ENCODE results near the gene LYSMD4. TPM values are rescaled to one million over a fixed set of nuclear protein-coding genes. Genes with fewer than 3 reads are reported as not detected.

The LYSMD4 gene
- total and polyA plus RNA-seq, 4 experiments from 2014 or later: 4.4 to 19.0 (median 12.2) TPM

DNA sequence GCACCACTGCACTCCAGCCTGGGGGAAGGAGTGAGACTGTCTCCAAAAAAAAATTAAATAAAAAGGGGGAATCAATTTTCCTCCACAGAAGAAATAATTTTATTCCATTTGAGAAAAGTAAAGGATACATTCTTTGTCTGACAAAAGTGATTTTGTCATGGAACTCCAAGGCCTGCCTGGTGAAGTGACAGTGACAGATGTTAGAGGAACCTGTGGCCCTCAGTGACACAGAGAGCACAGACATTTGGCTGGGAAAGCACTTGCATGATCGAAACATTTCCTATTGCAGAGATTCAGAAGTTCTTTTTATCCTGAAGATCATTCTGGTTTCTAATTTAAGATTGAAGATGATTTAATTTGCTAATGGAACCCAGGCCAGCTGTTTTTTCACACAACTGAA is 5.9 kb downstream of the LYSMD4 start:
- Histone ChIP-seq H3K27ac (ENCODE audit: low read depth, low read length) (no peak overlapping the region), H3K4me3 (ENCODE audit: low read length in 2 of 2) (no peak overlapping the region), H3K36me3 (ENCODE audit: insufficient read depth, low read length) (peaks cover 13% of the 10 kb centered on the region), H3K27me3 (ENCODE audit: insufficient read depth, low read length) (no peaks in the 10 kb centered on the region), H3K4me1 (ENCODE audit: insufficient read depth, low read length) (peaks cover 7% of the 10 kb centered on the region), H3K9me3 (ENCODE audit: control insufficient read depth in 1 of 2, low read length in 2 of 2) (no peaks in the 10 kb centered on the region)
- Mint-ChIP-seq H3K4me1 (peaks cover 8 to 13% (median 9%) of the 10 kb centered on the region in 4 donors), H3K27ac (peak overlapping the region in 1 of 7 donors; percentile 48), H3K9me3 (no peaks in the 10 kb centered on the region), H3K4me3 (no peak overlapping the region), H3K27me3 (no peaks in the 10 kb centered on the region), H3K36me3 (peaks cover 3 to 18% of the 10 kb centered on the region in 2 donors)
- DNase-seq: no peak
- POLR2A ChIA-PET (ENCODE audit: partially characterized antibody): no interaction called here
- CTCF ChIA-PET (ENCODE audit: partially characterized antibody): interaction anchor here (2.9 kb wide), 1 partner anchor 23 kb away, joined by 10 read pairs; no protein-coding TSS in a partner anchor
- intact Hi-C loops (cut with micrococcal nuclease): no loop called here

GRCh38 chr15:99726333-99726732 is 6.9 kb downstream of the LYSMD4 start:
- H3K27me3 Mint-ChIP-seq: no peaks in the 10 kb centered on the region
- H3K27ac Mint-ChIP-seq: no peak overlapping the region
- CTCF ChIA-PET (ENCODE audit: partially characterized antibody): interaction anchor here (0.9 kb wide), 1 partner anchor 19 kb away, joined by 3 read pairs; no protein-coding TSS in a partner anchor
- Histone ChIP-seq H3K27ac (ENCODE audit: low read depth, low read length) (no peak overlapping the region), H3K27me3 (ENCODE audit: insufficient read depth, low read length) (no peaks in the 10 kb centered on the region), H3K4me3 (ENCODE audit: low read length in 2 of 2) (no peak overlapping the region), H3K36me3 (ENCODE audit: insufficient read depth, low read length) (peaks cover 13% of the 10 kb centered on the region), H3K9me3 (ENCODE audit: control insufficient read depth in 1 of 2, low read length in 2 of 2) (no peaks in the 10 kb centered on the region), H3K4me1 (ENCODE audit: insufficient read depth, low read length) (peaks cover 3% of the 10 kb centered on the region)
- H3K36me3 Mint-ChIP-seq: peaks cover 3 to 16% of the 10 kb centered on the region in 2 donors
- no peak overlapping the region for H3K4me3 Mint-ChIP-seq
- no peak for DNase-seq
- POLR2A ChIA-PET (ENCODE audit: partially characterized antibody): no interaction called here
- intact Hi-C loops (cut with micrococcal nuclease): no loop called here
- peaks cover 6 to 11% (median 8%) of the 10 kb centered on the region in 4 donors for H3K4me1 Mint-ChIP-seq
- H3K9me3 Mint-ChIP-seq: peaks cover 0 to 3% (median 0%) of the 10 kb centered on the region in 8 donors

- peak overlapping the region in 2 of 7 donors; percentile 22 to 57 for H3K27ac Mint-ChIP-seq
These were observed 10.8 kb downstream of the LYSMD4 start for GRCh38 chr15:99722406-99722805.

DNA sequence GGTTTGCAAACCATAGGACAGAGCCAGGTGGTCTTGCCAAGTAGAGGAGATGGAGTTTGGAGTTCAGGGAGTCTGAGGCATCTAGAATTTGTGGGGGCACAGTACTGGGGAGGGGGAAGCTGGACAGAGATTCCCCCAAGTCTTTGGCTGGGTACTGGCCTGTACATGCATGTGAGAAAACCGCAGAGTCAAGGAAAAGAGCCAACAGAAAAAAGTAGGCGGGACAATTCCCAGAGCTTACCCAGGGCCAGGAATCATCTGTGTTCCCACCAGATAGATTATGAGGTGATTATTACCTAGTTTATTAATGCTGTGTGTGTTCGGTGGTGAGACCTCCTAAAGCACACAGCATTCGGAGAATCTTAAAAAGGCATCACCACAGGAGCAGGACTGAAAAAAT is 11.3 kb downstream of the LYSMD4 start:
- no peak overlapping the region for H3K4me3 ChIP-seq (ENCODE audit: low read length in 2 of 2)
- no peak overlapping the region for H3K27ac ChIP-seq (ENCODE audit: low read depth, low read length)
- intact Hi-C loops (cut with micrococcal nuclease): loop anchor here (2.0 kb wide), 1 partner anchor 15 kb away; no protein-coding TSS in a partner anchor
- no peaks in the 10 kb centered on the region for H3K27me3 ChIP-seq (ENCODE audit: insufficient read depth, low read length)
- no peaks in the 10 kb centered on the region for H3K27me3 Mint-ChIP-seq
- CTCF ChIA-PET (ENCODE audit: partially characterized antibody): no interaction called here
- no peak overlapping the region for H3K4me3 Mint-ChIP-seq
- DNase-seq: no peak
- peaks cover 0 to 3% (median 0%) of the 10 kb centered on the region in 8 donors for H3K9me3 Mint-ChIP-seq
- no peaks in the 10 kb centered on the region for H3K9me3 ChIP-seq (ENCODE audit: control insufficient read depth in 1 of 2, low read length in 2 of 2)
- H3K27ac Mint-ChIP-seq: peak overlapping the region in 2 of 7 donors; percentile 22 to 39
- peaks cover 23 to 32% (median 28%) of the 10 kb centered on the region in 4 donors for H3K4me1 Mint-ChIP-seq
- H3K36me3 Mint-ChIP-seq: peaks cover 0 to 6% of the 10 kb centered on the region in 2 donors
- H3K36me3 ChIP-seq (ENCODE audit: insufficient read depth, low read length): no peaks in the 10 kb centered on the region
- POLR2A ChIA-PET (ENCODE audit: partially characterized antibody): interaction anchor here (2.4 kb wide), 1 partner anchor 11 kb away, joined by 13 read pairs; the partner anchor contains the start of gene LYSMD4
- H3K4me1 ChIP-seq (ENCODE audit: insufficient read depth, low read length): peaks cover 23% of the 10 kb centered on the region

More at GRCh38 chr15:99722406-99722805, 10.8 kb downstream of the LYSMD4 start:
- ChIA-PET CTCF (ENCODE audit: partially characterized antibody) (interaction anchor here (1.0 kb wide), 1 partner anchor 18 kb away, joined by 3 read pairs; no protein-coding TSS in a partner anchor), POLR2A (ENCODE audit: partially characterized antibody) (interaction anchor here (2.4 kb wide), 1 partner anchor 11 kb away, joined by 13 read pairs; the partner anchor contains the start of gene LYSMD4)
- no peaks in the 10 kb centered on the region for H3K27me3 ChIP-seq (ENCODE audit: insufficient read depth, low read length)
- DNase-seq: no peak
- H3K4me3 ChIP-seq (ENCODE audit: low read length in 2 of 2): no peak overlapping the region
- Mint-ChIP-seq H3K27me3 (no peaks in the 10 kb centered on the region), H3K36me3 (peaks cover 0 to 8% of the 10 kb centered on the region in 2 donors), H3K4me1 (peaks cover 23 to 32% (median 28%) of the 10 kb centered on the region in 4 donors), H3K4me3 (peak overlapping the region in 1 of 8 donors; percentile 48), H3K9me3 (peaks cover 0 to 3% (median 0%) of the 10 kb centered on the region in 8 donors)
- no peak overlapping the region for H3K27ac ChIP-seq (ENCODE audit: low read depth, low read length)
- no peaks in the 10 kb centered on the region for H3K36me3 ChIP-seq (ENCODE audit: insufficient read depth, low read length)
- intact Hi-C loops (cut with micrococcal nuclease): no loop called here
- peaks cover 23% of the 10 kb centered on the region for H3K4me1 ChIP-seq (ENCODE audit: insufficient read depth, low read length)
- no peaks in the 10 kb centered on the region for H3K9me3 ChIP-seq (ENCODE audit: control insufficient read depth in 1 of 2, low read length in 2 of 2)

GRCh38 chr15:99721104-99721778 is 12.0 kb downstream of the LYSMD4 start:
- Mint-ChIP-seq H3K36me3 (no peaks in the 10 kb centered on the region), H3K4me3 (peak overlapping the region in 7 of 8 donors; percentile 24 to 84 (median 70)), H3K27ac (peak overlapping the region; percentile 19 to 81 (median 43)), H3K27me3 (no peaks in the 10 kb centered on the region), H3K4me1 (peaks cover 23 to 32% (median 28%) of the 10 kb centered on the region in 4 donors), H3K9me3 (peaks cover 0 to 3% (median 0%) of the 10 kb centered on the region in 8 donors)
- no peak for DNase-seq
- ChIA-PET POLR2A (ENCODE audit: partially characterized antibody) (interaction anchor here (1.4 to 2.4 kb wide), 2 partner anchors 12 to 15 kb away, joined by 3 to 13 read pairs; partner anchors contain the start of gene LYSMD4), CTCF (ENCODE audit: partially characterized antibody) (no interaction called here)
- peaks cover 23% of the 10 kb centered on the region for H3K4me1 ChIP-seq (ENCODE audit: insufficient read depth, low read length)
- H3K4me3 ChIP-seq (ENCODE audit: low read length in 2 of 2): no peak overlapping the region
- H3K27ac ChIP-seq (ENCODE audit: low read depth, low read length): no peak overlapping the region
- intact Hi-C loops (cut with micrococcal nuclease): loop anchor here (2.0 kb wide), 1 partner anchor 14 kb away; no protein-coding TSS in a partner anchor
- H3K27me3 ChIP-seq (ENCODE audit: insufficient read depth, low read length): no peaks in the 10 kb centered on the region
- no peaks in the 10 kb centered on the region for H3K36me3 ChIP-seq (ENCODE audit: insufficient read depth, low read length)
- no peaks in the 10 kb centered on the region for H3K9me3 ChIP-seq (ENCODE audit: control insufficient read depth in 1 of 2, low read length in 2 of 2)

DNA sequence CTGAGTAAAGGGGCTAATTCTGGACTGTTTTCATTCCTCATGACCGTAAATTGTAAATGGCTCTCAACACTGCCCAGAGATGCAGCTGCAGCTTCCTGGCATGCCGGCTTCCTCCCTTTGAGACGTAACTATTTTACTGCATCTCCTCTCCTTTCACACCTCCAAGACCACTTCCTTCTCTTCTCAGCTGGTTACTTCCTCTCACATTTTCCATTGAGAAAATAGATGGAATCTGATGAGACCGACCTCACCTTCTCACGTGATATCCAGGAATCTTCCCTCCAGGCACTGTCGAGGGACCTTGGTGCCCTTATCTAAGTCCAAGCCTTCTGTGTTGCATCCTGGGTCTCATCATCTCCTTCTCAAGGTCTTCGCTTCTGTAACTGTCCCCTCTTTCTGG is 12.7 kb downstream of the LYSMD4 start:
- H3K4me3 ChIP-seq (ENCODE audit: low read length in 2 of 2): no peak overlapping the region
- peaks cover 23 to 32% (median 28%) of the 10 kb centered on the region in 4 donors for H3K4me1 Mint-ChIP-seq
- ChIA-PET POLR2A (ENCODE audit: partially characterized antibody) (interaction anchor here (1.4 to 2.4 kb wide), 2 partner anchors 13 to 14 kb away, joined by 3 to 13 read pairs; partner anchors contain the start of gene LYSMD4), CTCF (ENCODE audit: partially characterized antibody) (no interaction called here)
- no peaks in the 10 kb centered on the region for H3K27me3 Mint-ChIP-seq
- DNase-seq: no peak
- intact Hi-C loops (cut with micrococcal nuclease): loop anchor here (2.0 kb wide), 1 partner anchor 14 kb away; no protein-coding TSS in a partner anchor
- H3K27ac Mint-ChIP-seq: peak overlapping the region; percentile 19 to 88 (median 71)
- no peaks in the 10 kb centered on the region for H3K36me3 ChIP-seq (ENCODE audit: insufficient read depth, low read length)
- peaks cover 23% of the 10 kb centered on the region for H3K4me1 ChIP-seq (ENCODE audit: insufficient read depth, low read length)
- H3K27me3 ChIP-seq (ENCODE audit: insufficient read depth, low read length): no peaks in the 10 kb centered on the region
- H3K9me3 ChIP-seq (ENCODE audit: control insufficient read depth in 1 of 2, low read length in 2 of 2): no peaks in the 10 kb centered on the region
- H3K9me3 Mint-ChIP-seq: peaks cover 0 to 3% (median 0%) of the 10 kb centered on the region in 8 donors
- no peak overlapping the region for H3K27ac ChIP-seq (ENCODE audit: low read depth, low read length)
- peaks cover 0 to 3% of the 10 kb centered on the region in 2 donors for H3K36me3 Mint-ChIP-seq
- H3K4me3 Mint-ChIP-seq: peak overlapping the region; percentile 45 to 84 (median 72)

GRCh38 chr15:99719096-99719541 is 14.1 kb downstream of the LYSMD4 start:
- intact Hi-C loops (cut with micrococcal nuclease): no loop called here
- Histone ChIP-seq H3K4me1 (ENCODE audit: insufficient read depth, low read length) (peaks cover 23% of the 10 kb centered on the region), H3K9me3 (ENCODE audit: control insufficient read depth in 1 of 2, low read length in 2 of 2) (no peaks in the 10 kb centered on the region), H3K27ac (ENCODE audit: low read depth, low read length) (no peak overlapping the region), H3K36me3 (ENCODE audit: insufficient read depth, low read length) (no peaks in the 10 kb centered on the region), H3K27me3 (ENCODE audit: insufficient read depth, low read length) (no peaks in the 10 kb centered on the region), H3K4me3 (ENCODE audit: low read length in 2 of 2) (no peak overlapping the region)
- ChIA-PET POLR2A (ENCODE audit: partially characterized antibody) (no interaction called here), CTCF (ENCODE audit: partially characterized antibody) (interaction anchor here (1.0 to 2.0 kb wide), 3 partner anchors 36 to 446 kb away, joined by 3 to 7 read pairs (median 4); no protein-coding TSS in a partner anchor)
- Mint-ChIP-seq H3K9me3 (peaks cover 0 to 3% (median 0%) of the 10 kb centered on the region in 8 donors), H3K27ac (peak overlapping the region in 3 of 7 donors; percentile 4 to 74 (median 38)), H3K36me3 (peaks cover 0 to 13% of the 10 kb centered on the region in 2 donors), H3K27me3 (no peaks in the 10 kb centered on the region), H3K4me1 (peaks cover 23 to 32% (median 28%) of the 10 kb centered on the region in 4 donors), H3K4me3 (peak overlapping the region in 2 of 8 donors; percentile 41 to 55)
- DNase-seq: no peak

Data from CD4-positive, alpha-beta memory T cell (primary cell).